ENCODE results near the gene SH3PXD2B.

SH3PXD2B gene

GRCh38 chr5:172448999-172449398 lies 5.3 kb downstream of the SH3PXD2B start:
- no peak overlapping the region for H3K27ac ChIP-seq (ENCODE audit: low read depth, low read length)
- H4K91ac ChIP-seq (ENCODE audit: low read depth, low read length): no peak overlapping the region
- H4K8ac ChIP-seq (ENCODE audit: low read depth, low read length): no peak overlapping the region
- no peak overlapping the region for H3K18ac ChIP-seq (ENCODE audit: low read length)
- no peak overlapping the region for H3K14ac ChIP-seq (ENCODE audit: low read length)
- no peak overlapping the region for H2BK120ac ChIP-seq (ENCODE audit: insufficient read depth, low read length, poor library complexity)
- no peaks in the 10 kb centered on the region for H3K9me3 ChIP-seq (ENCODE audit: insufficient read depth, low read depth, low read length)
- peaks cover 10 to 18% of the 10 kb centered on the region in 2 experiments for H3K36me3 ChIP-seq (ENCODE audit: control insufficient read depth in 1 of 2, insufficient read depth in 2 of 2, low read length in 2 of 2)
- no peaks in the 10 kb centered on the region for H3K27me3 ChIP-seq (ENCODE audit: insufficient read depth, low read length)
- peaks cover 15 to 34% of the 10 kb centered on the region in 2 experiments for H3K4me1 ChIP-seq (ENCODE audit: control insufficient read depth in 1 of 2, insufficient read depth in 2 of 2, low read length in 2 of 2)
- peaks cover 10% of the 10 kb centered on the region for H3K79me2 ChIP-seq (ENCODE audit: control insufficient read depth, insufficient read depth, low read length, poor library complexity)
- no peak overlapping the region for H3K9ac ChIP-seq (ENCODE audit: low read length)
- no peak overlapping the region for H4K12ac ChIP-seq (ENCODE audit: low read depth, low read length)
- H3K4ac ChIP-seq (ENCODE audit: low read depth, low read length): peak overlapping the region; percentile 57
- peaks cover 14% of the 10 kb centered on the region for H3K79me1 ChIP-seq (ENCODE audit: low read length)
- no peak overlapping the region for H3K4me2 ChIP-seq (ENCODE audit: low read length)
- no peak overlapping the region for H3K4me3 ChIP-seq (ENCODE audit: low read depth, low read length)
- H2AFZ ChIP-seq (ENCODE audit: insufficient read depth, low read length, poor library complexity): no peak overlapping the region
- DNase-seq: no peak
- H2AK5ac ChIP-seq (ENCODE audit: low read length): no peak overlapping the region
- no CpG with 5 or more reads among the region's 5 CpGs for WGBS (ENCODE audit: extremely low coverage, insufficient coverage, insufficient read length)
- no peak overlapping the region for H3K23ac ChIP-seq (ENCODE audit: low read length)
- no peak overlapping the region for H2BK5ac ChIP-seq (ENCODE audit: low read depth, low read length, poor library complexity)
- no peak overlapping the region for H2BK12ac ChIP-seq (ENCODE audit: low read length)

GRCh38 chr5:172447646-172448365 lies 6.5 kb downstream of the SH3PXD2B start:
- no CpG with 5 or more reads among the region's 8 CpGs for WGBS (ENCODE audit: extremely low coverage, insufficient coverage, insufficient read length)
- no peak for DNase-seq
- no peaks in the 10 kb centered on the region for H3K27me3 ChIP-seq (ENCODE audit: insufficient read depth, low read length)

GRCh38 chr5:172446336-172447051 lies 7.8 kb downstream of the SH3PXD2B start:
- no peak overlapping the region for H4K12ac ChIP-seq (ENCODE audit: low read depth, low read length)
- no peaks in the 10 kb centered on the region for H3K9me3 ChIP-seq (ENCODE audit: insufficient read depth, low read depth, low read length)
- no peak overlapping the region for H2BK120ac ChIP-seq (ENCODE audit: insufficient read depth, low read length, poor library complexity)
- no peak overlapping the region for H3K23ac ChIP-seq (ENCODE audit: low read length)
- no peak overlapping the region for H3K14ac ChIP-seq (ENCODE audit: low read length)
- peaks cover 10 to 33% of the 10 kb centered on the region in 2 experiments for H3K4me1 ChIP-seq (ENCODE audit: control insufficient read depth in 1 of 2, insufficient read depth in 2 of 2, low read length in 2 of 2)
- no peak overlapping the region for H4K91ac ChIP-seq (ENCODE audit: low read depth, low read length)
- H3K9ac ChIP-seq (ENCODE audit: low read length): no peak overlapping the region
- DNase-seq: no peak
- H2AFZ ChIP-seq (ENCODE audit: insufficient read depth, low read length, poor library complexity): no peak overlapping the region
- WGBS (ENCODE audit: extremely low coverage, insufficient coverage, insufficient read length): no CpG with 5 or more reads among the region's 16 CpGs
- H3K4ac ChIP-seq (ENCODE audit: low read depth, low read length): peak overlapping the region; percentile 11
- H3K79me2 ChIP-seq (ENCODE audit: control insufficient read depth, insufficient read depth, low read length, poor library complexity): peaks cover 7% of the 10 kb centered on the region
- no peak overlapping the region for H3K4me2 ChIP-seq (ENCODE audit: low read length)
- H2AK5ac ChIP-seq (ENCODE audit: low read length): no peak overlapping the region
- no peak overlapping the region for H2BK5ac ChIP-seq (ENCODE audit: low read depth, low read length, poor library complexity)
- H4K8ac ChIP-seq (ENCODE audit: low read depth, low read length): no peak overlapping the region
- peaks cover 10 to 18% of the 10 kb centered on the region in 2 experiments for H3K36me3 ChIP-seq (ENCODE audit: control insufficient read depth in 1 of 2, insufficient read depth in 2 of 2, low read length in 2 of 2)
- peaks cover 2% of the 10 kb centered on the region for H3K79me1 ChIP-seq (ENCODE audit: low read length)
- no peak overlapping the region for H3K4me3 ChIP-seq (ENCODE audit: low read depth, low read length)
- H3K27ac ChIP-seq (ENCODE audit: low read depth, low read length): no peak overlapping the region
- no peak overlapping the region for H2BK12ac ChIP-seq (ENCODE audit: low read length)
- no peaks in the 10 kb centered on the region for H3K27me3 ChIP-seq (ENCODE audit: insufficient read depth, low read length)
- H3K18ac ChIP-seq (ENCODE audit: low read length): no peak overlapping the region

More at GRCh38 chr5:172447646-172448365, 6.5 kb downstream of the SH3PXD2B start:
- Histone ChIP-seq H3K14ac (ENCODE audit: low read length) (no peak overlapping the region), H2BK5ac (ENCODE audit: low read depth, low read length, poor library complexity) (no peak overlapping the region), H3K4me2 (ENCODE audit: low read length) (no peak overlapping the region), H3K36me3 (ENCODE audit: control insufficient read depth in 1 of 2, insufficient read depth in 2 of 2, low read length in 2 of 2) (peaks cover 10 to 18% of the 10 kb centered on the region in 2 experiments), H3K23ac (ENCODE audit: low read length) (no peak overlapping the region), H3K18ac (ENCODE audit: low read length) (no peak overlapping the region), H3K79me2 (ENCODE audit: control insufficient read depth, insufficient read depth, low read length, poor library complexity) (peaks cover 7% of the 10 kb centered on the region), H3K79me1 (ENCODE audit: low read length) (peaks cover 7% of the 10 kb centered on the region), H3K4me1 (ENCODE audit: control insufficient read depth in 1 of 2, insufficient read depth in 2 of 2, low read length in 2 of 2) (peaks cover 19 to 42% of the 10 kb centered on the region in 2 experiments), H2BK120ac (ENCODE audit: insufficient read depth, low read length, poor library complexity) (no peak overlapping the region), H3K27ac (ENCODE audit: low read depth, low read length) (no peak overlapping the region), H2AK5ac (ENCODE audit: low read length) (no peak overlapping the region), H3K9ac (ENCODE audit: low read length) (no peak overlapping the region), H3K9me3 (ENCODE audit: insufficient read depth, low read depth, low read length) (no peaks in the 10 kb centered on the region), H4K12ac (ENCODE audit: low read depth, low read length) (no peak overlapping the region), H4K91ac (ENCODE audit: low read depth, low read length) (no peak overlapping the region), H4K8ac (ENCODE audit: low read depth, low read length) (no peak overlapping the region), H2BK12ac (ENCODE audit: low read length) (no peak overlapping the region), H2AFZ (ENCODE audit: insufficient read depth, low read length, poor library complexity) (no peak overlapping the region), H3K4me3 (ENCODE audit: low read depth, low read length) (no peak overlapping the region), H3K4ac (ENCODE audit: low read depth, low read length) (peak overlapping the region; percentile 1)

- Histone ChIP-seq H4K8ac (ENCODE audit: low read depth, low read length) (no peak overlapping the region), H3K4me1 (ENCODE audit: control insufficient read depth in 1 of 2, insufficient read depth in 2 of 2, low read length in 2 of 2) (peaks cover 5 to 27% of the 10 kb centered on the region in 2 experiments), H3K18ac (ENCODE audit: low read length) (no peak overlapping the region), H3K4ac (ENCODE audit: low read depth, low read length) (peak overlapping the region; percentile 9), H3K4me2 (ENCODE audit: low read length) (no peak overlapping the region), H3K9ac (ENCODE audit: low read length) (no peak overlapping the region), H4K12ac (ENCODE audit: low read depth, low read length) (no peak overlapping the region), H3K36me3 (ENCODE audit: control insufficient read depth in 1 of 2, insufficient read depth in 2 of 2, low read length in 2 of 2) (peaks cover 10 to 16% of the 10 kb centered on the region in 2 experiments), H3K4me3 (ENCODE audit: low read depth, low read length) (no peak overlapping the region), H3K23ac (ENCODE audit: low read length) (no peak overlapping the region), H3K79me1 (ENCODE audit: low read length) (no peaks in the 10 kb centered on the region), H2AFZ (ENCODE audit: insufficient read depth, low read length, poor library complexity) (no peak overlapping the region), H2AK5ac (ENCODE audit: low read length) (no peak overlapping the region), H2BK12ac (ENCODE audit: low read length) (no peak overlapping the region), H3K27me3 (ENCODE audit: insufficient read depth, low read length) (no peaks in the 10 kb centered on the region), H3K9me3 (ENCODE audit: insufficient read depth, low read depth, low read length) (no peaks in the 10 kb centered on the region), H2BK5ac (ENCODE audit: low read depth, low read length, poor library complexity) (no peak overlapping the region), H3K14ac (ENCODE audit: low read length) (no peak overlapping the region), H3K79me2 (ENCODE audit: control insufficient read depth, insufficient read depth, low read length, poor library complexity) (peaks cover 7% of the 10 kb centered on the region), H2BK120ac (ENCODE audit: insufficient read depth, low read length, poor library complexity) (no peak overlapping the region), H4K91ac (ENCODE audit: low read depth, low read length) (no peak overlapping the region), H3K27ac (ENCODE audit: low read depth, low read length) (no peak overlapping the region)
- DNase-seq: no peak
- no CpG with 5 or more reads among the region's 10 CpGs for WGBS (ENCODE audit: extremely low coverage, insufficient coverage, insufficient read length)
Observed at GRCh38 chr5:172445866-172446265, 8.5 kb downstream of the SH3PXD2B start.
